Measurements from ENCODE around the gene DLAT. TPM values are rescaled to one million over a fixed set of nuclear protein-coding genes. Genes with fewer than 3 reads are reported as not detected.

DLAT gene
- total RNA-seq, 1 donor from 2014 or later, result 26.1 TPM

GRCh38 chr11:112016765-112017376 is 8.3 kb upstream of the DLAT start:
- no peak for DNase-seq
- TF ChIP-seq CTCF (IDR thresholded peaks at IDR 0.05), result no peak

GRCh38 chr11:112017538-112017937 is 7.7 kb upstream of the DLAT start:
- no peaks in the 10 kb centered on the region for H3K27me3 ChIP-seq (ENCODE audit: low read depth)
- no peaks in the 10 kb centered on the region for H3K4me1 ChIP-seq
- H3K4me3 ChIP-seq, result no peak overlapping the region
- H3K9me3 ChIP-seq, result no peaks in the 10 kb centered on the region
- no peak for DNase-seq
- H3K27ac ChIP-seq, result no peak overlapping the region
- intact Hi-C loops (cut with DNase I), result no loop called here
- H3K36me3 ChIP-seq, result peaks cover 18% of the 10 kb centered on the region
- no peak for TF ChIP-seq CTCF (IDR thresholded peaks at IDR 0.05)
- no peak for ATAC-seq

More at GRCh38 chr11:112016765-112017376, 8.3 kb upstream of the DLAT start:
- no peak overlapping the region for H3K4me3 ChIP-seq
- H3K27ac ChIP-seq, result no peak overlapping the region
- H3K27me3 ChIP-seq (ENCODE audit: low read depth), result no peaks in the 10 kb centered on the region
- no peaks in the 10 kb centered on the region for H3K9me3 ChIP-seq
- H3K4me1 ChIP-seq, result no peaks in the 10 kb centered on the region
- intact Hi-C loops (cut with DNase I), result no loop called here
- no peak for ATAC-seq
- peaks cover 18% of the 10 kb centered on the region for H3K36me3 ChIP-seq

- intact Hi-C loops (cut with DNase I), result no loop called here
- Histone ChIP-seq H3K36me3 (peaks cover 18% of the 10 kb centered on the region), H3K4me1 (peaks cover 4% of the 10 kb centered on the region), H3K27ac (no peak overlapping the region), H3K4me3 (no peak overlapping the region), H3K27me3 (ENCODE audit: low read depth) (no peaks in the 10 kb centered on the region), H3K9me3 (no peaks in the 10 kb centered on the region)
- no peak for ATAC-seq
- DNase-seq, result no peak
- no peak for TF ChIP-seq CTCF (IDR thresholded peaks at IDR 0.05)
These were observed 6.1 kb upstream of the DLAT start for GRCh38 chr11:112019066-112019465.

GRCh38 chr11:112023104-112023503 is 2.1 kb upstream of the DLAT start:
- Histone ChIP-seq H3K27ac (no peak overlapping the region), H3K9me3 (no peaks in the 10 kb centered on the region), H3K36me3 (peaks cover 20% of the 10 kb centered on the region), H3K27me3 (ENCODE audit: low read depth) (no peaks in the 10 kb centered on the region), H3K4me1 (peaks cover 14% of the 10 kb centered on the region), H3K4me3 (no peak overlapping the region)
- DNase-seq (no peak), ATAC-seq (no peak)
- TF ChIP-seq CTCF (IDR thresholded peaks at IDR 0.05), result no peak
- intact Hi-C loops (cut with DNase I), result no loop called here

GRCh38 chr11:112024178-112024772 is 933 bp upstream of the DLAT start:
- no peaks in the 10 kb centered on the region for H3K9me3 ChIP-seq
- no peak for TF ChIP-seq CTCF (IDR thresholded peaks at IDR 0.05)
- intact Hi-C loops (cut with DNase I), result no loop called here
- ATAC-seq, result peak in 1 of 2 donors; percentile 28
- no peak for DNase-seq
- H3K4me1 ChIP-seq, result peaks cover 14% of the 10 kb centered on the region
- peak overlapping the region; percentile 96 for H3K4me3 ChIP-seq
- peak overlapping the region; percentile 92 for H3K27ac ChIP-seq
- H3K27me3 ChIP-seq (ENCODE audit: low read depth), result no peaks in the 10 kb centered on the region
- peaks cover 27% of the 10 kb centered on the region for H3K36me3 ChIP-seq
